Measurements from ENCODE around the gene TMEM150B.

TMEM150B gene

GRCh38 chr19:55266840-55267239, 58.3 kb downstream of the TMEM150B start:
- H3K4me3 Mint-ChIP-seq: no peak overlapping the region
- DNase-seq: no peak
- H3K27me3 Mint-ChIP-seq (ENCODE audit: low read depth, poor library complexity): peaks cover 8% of the 10 kb centered on the region
- TF ChIP-seq CTCF (IDR thresholded peaks at IDR 0.05): no peak
- peaks cover 56% of the 10 kb centered on the region for H3K36me3 Mint-ChIP-seq (ENCODE audit: low read depth)
- no peaks in the 10 kb centered on the region for H3K4me1 Mint-ChIP-seq
- peaks cover 17% of the 10 kb centered on the region for H3K9me3 Mint-ChIP-seq
- H3K27ac Mint-ChIP-seq: no peak overlapping the region

GRCh38 chr19:55266404-55266803, 58.7 kb downstream of the TMEM150B start:
- H3K27me3 Mint-ChIP-seq (ENCODE audit: low read depth, poor library complexity): peaks cover 8% of the 10 kb centered on the region
- TF ChIP-seq CTCF (IDR thresholded peaks at IDR 0.05): no peak
- no peak overlapping the region for H3K27ac Mint-ChIP-seq
- H3K9me3 Mint-ChIP-seq: peaks cover 17% of the 10 kb centered on the region
- no peaks in the 10 kb centered on the region for H3K4me1 Mint-ChIP-seq
- peaks cover 55% of the 10 kb centered on the region for H3K36me3 Mint-ChIP-seq (ENCODE audit: low read depth)
- no peak overlapping the region for H3K4me3 Mint-ChIP-seq
- DNase-seq: no peak

GRCh38 chr19:55265723-55266386, 59.3 kb downstream of the TMEM150B start:
- Mint-ChIP-seq H3K9me3 (peaks cover 17% of the 10 kb centered on the region), H3K36me3 (ENCODE audit: low read depth) (peaks cover 54% of the 10 kb centered on the region), H3K27me3 (ENCODE audit: low read depth, poor library complexity) (peaks cover 8% of the 10 kb centered on the region), H3K27ac (no peak overlapping the region), H3K4me1 (no peaks in the 10 kb centered on the region), H3K4me3 (no peak overlapping the region)
- no peak for TF ChIP-seq CTCF (IDR thresholded peaks at IDR 0.05)
- no peak for DNase-seq

- Mint-ChIP-seq H3K36me3 (ENCODE audit: low read depth) (peaks cover 49% of the 10 kb centered on the region), H3K4me3 (no peak overlapping the region), H3K9me3 (peaks cover 17% of the 10 kb centered on the region), H3K27me3 (ENCODE audit: low read depth, poor library complexity) (peaks cover 8% of the 10 kb centered on the region), H3K4me1 (peaks cover 4% of the 10 kb centered on the region), H3K27ac (no peak overlapping the region)
- TF ChIP-seq CTCF (IDR thresholded peaks at IDR 0.05): no peak
- no peak for DNase-seq
These were observed 60.0 kb downstream of the TMEM150B start for GRCh38 chr19:55265173-55265572.

GRCh38 chr19:55264531-55264930, 60.6 kb downstream of the TMEM150B start:
- Mint-ChIP-seq H3K27me3 (ENCODE audit: low read depth, poor library complexity) (peaks cover 8% of the 10 kb centered on the region), H3K4me3 (no peak overlapping the region), H3K9me3 (peaks cover 17% of the 10 kb centered on the region), H3K27ac (no peak overlapping the region), H3K36me3 (ENCODE audit: low read depth) (peaks cover 45% of the 10 kb centered on the region), H3K4me1 (peaks cover 8% of the 10 kb centered on the region)
- TF ChIP-seq CTCF (IDR thresholded peaks at IDR 0.05): no peak
- DNase-seq: no peak
